ENCODE measurements around the gene CYTH4. TPM values are rescaled to one million over a fixed set of nuclear protein-coding genes. Genes with fewer than 3 reads are reported as not detected.
A peak's percentile ranks its signal among the peaks of the same experiment; 100 is the strongest.

CYTH4 gene
- total RNA-seq, 4 donors from 2014 or later = 3.3 to 15.1 (median 4.2) TPM

DNA sequence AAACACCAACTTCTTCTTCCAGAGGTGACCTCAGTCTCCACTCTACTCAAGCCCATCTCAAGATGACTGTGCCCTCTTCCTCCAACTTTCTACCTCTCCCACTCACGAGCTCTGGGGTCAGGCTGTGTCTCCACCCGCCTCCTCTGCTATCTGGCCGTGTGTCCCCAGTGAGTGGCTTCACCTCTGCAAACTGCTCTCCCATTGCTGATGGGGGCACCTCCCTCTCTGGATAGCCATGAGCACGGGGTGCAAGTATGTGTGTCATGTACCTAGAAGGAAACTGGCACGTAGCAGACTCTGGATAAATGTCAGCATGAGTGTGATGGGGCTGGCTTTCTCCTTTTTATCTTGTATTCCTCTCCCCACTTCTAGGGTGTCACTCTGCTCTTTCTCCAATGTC, 20.0 kb upstream of the CYTH4 start:
- DNase-seq = no peak
- Histone ChIP-seq H3K27me3 (no peaks in the 10 kb centered on the region), H3K4me1 (no peaks in the 10 kb centered on the region), H3K4me3 (replicated peaks in 1 of 3) (no peak overlapping the region), H3K27ac (no peak overlapping the region), H3K9me3 (no peaks in the 10 kb centered on the region), H3K36me3 (no peaks in the 10 kb centered on the region)
- whole genome bisulfite sequencing, 2 donors = 77% methylated on average over 5 of the region's 5 CpGs
- intact Hi-C loops (cut with DNase I) = no loop called here
- TF ChIP-seq, protein P1, sequence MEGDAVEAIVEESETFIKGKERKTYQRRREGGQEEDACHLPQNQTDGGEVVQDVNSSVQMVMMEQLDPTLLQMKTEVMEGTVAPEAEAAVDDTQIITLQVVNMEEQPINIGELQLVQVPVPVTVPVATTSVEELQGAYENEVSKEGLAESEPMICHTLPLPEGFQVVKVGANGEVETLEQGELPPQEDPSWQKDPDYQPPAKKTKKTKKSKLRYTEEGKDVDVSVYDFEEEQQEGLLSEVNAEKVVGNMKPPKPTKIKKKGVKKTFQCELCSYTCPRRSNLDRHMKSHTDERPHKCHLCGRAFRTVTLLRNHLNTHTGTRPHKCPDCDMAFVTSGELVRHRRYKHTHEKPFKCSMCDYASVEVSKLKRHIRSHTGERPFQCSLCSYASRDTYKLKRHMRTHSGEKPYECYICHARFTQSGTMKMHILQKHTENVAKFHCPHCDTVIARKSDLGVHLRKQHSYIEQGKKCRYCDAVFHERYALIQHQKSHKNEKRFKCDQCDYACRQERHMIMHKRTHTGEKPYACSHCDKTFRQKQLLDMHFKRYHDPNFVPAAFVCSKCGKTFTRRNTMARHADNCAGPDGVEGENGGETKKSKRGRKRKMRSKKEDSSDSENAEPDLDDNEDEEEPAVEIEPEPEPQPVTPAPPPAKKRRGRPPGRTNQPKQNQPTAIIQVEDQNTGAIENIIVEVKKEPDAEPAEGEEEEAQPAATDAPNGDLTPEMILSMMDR (IDR thresholded peaks at IDR 0.05) = no peak
- TF ChIP-seq POLR2A (IDR thresholded peaks at IDR 0.05) = no peak

DNA sequence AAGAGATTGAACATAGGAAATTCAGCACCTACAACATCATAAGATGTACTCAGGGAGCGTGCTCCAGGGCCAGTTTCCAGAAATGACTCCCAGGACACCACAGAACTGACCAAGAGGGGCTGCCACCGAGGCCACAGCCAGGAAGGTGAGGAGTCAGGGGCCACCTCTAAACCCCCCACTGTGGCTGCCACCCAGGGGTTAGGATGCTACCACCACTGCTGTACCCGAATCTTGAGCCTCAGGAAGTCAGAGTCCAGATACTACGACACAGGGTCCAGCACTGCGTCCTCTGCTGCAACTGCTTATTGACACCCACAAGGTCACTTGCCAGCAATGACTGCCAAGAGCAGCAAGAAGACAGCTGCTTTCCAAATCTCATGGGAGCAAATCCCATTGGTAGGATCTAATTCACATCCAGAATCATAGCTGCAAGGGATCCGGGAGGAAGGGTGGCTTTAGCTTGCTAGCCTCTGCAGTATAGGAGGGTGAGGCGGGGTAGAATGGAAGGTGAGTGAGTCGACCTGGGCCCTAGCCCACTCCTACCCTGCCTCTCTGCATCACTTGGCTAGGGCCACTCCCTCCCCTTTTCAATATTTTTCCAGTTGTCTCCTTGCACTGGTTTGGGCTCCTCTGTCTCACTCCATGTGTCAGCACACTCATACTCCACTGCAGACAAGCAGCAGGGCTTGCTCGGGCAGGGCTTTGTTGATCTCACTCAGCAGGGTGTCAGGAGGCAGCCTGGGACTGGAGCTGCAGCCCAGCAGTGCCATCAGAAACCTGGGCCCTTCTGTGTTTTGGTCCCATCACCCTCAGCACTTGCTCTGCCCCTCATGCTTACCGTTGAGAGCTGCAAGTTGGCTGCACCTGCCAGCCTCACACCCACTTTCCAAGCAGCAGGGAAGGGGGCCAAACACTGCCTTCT, 18.1 kb upstream of the CYTH4 start:
- no peak for TF ChIP-seq POLR2A (IDR thresholded peaks at IDR 0.05)
- TF ChIP-seq, protein P1 (IDR thresholded peaks at IDR 0.05) = no peak
- no peaks in the 10 kb centered on the region for H3K4me1 ChIP-seq
- intact Hi-C loops (cut with DNase I) = no loop called here
- no peaks in the 10 kb centered on the region for H3K9me3 ChIP-seq
- no peak overlapping the region for H3K27ac ChIP-seq
- WGBS, 2 donors = 85 to 87% methylated on average over 10 of the region's 10 CpGs
- no peaks in the 10 kb centered on the region for H3K27me3 ChIP-seq
- DNase-seq = no peak
- H3K4me3 ChIP-seq (replicated peaks in 1 of 3) = no peak overlapping the region
- no peaks in the 10 kb centered on the region for H3K36me3 ChIP-seq

DNA sequence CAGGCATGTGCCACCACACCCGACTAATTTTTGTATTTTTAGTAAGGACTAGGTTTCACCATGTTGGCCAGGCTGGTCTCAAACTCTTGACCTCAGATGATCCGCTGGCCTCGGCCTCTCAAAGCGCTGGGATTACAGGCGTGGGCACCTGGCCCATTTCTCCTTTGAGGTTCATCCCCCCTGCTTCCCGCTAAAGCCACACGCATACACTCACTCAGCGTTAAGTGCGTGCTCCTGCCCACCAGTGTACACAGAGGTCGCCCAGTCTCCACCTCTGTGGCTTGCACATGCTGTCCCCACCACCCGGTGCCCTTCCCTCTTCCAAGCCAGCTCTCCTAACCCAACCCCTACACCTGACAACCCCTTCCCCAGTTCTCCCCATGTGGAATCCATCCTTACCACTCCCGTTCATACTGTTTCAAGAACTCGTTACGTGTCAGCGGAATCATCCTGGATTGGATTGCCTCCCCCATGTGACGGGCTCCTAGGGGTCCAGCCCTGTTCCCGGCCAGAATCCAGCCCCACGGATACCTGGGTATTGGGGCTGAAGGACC, 15.7 kb upstream of the CYTH4 start:
- Histone ChIP-seq H3K27me3 (no peaks in the 10 kb centered on the region), H3K9me3 (no peaks in the 10 kb centered on the region), H3K4me3 (replicated peaks in 1 of 3) (no peak overlapping the region), H3K36me3 (no peaks in the 10 kb centered on the region), H3K4me1 (no peaks in the 10 kb centered on the region), H3K27ac (no peak overlapping the region)
- TF ChIP-seq, protein P1 (IDR thresholded peaks at IDR 0.05) = no peak
- TF ChIP-seq POLR2A (IDR thresholded peaks at IDR 0.05) = no peak
- WGBS, 2 donors = 36 to 43% methylated on average over 16 to 18 of the region's 18 CpGs
- no peak for DNase-seq
- intact Hi-C loops (cut with DNase I) = no loop called here

DNA sequence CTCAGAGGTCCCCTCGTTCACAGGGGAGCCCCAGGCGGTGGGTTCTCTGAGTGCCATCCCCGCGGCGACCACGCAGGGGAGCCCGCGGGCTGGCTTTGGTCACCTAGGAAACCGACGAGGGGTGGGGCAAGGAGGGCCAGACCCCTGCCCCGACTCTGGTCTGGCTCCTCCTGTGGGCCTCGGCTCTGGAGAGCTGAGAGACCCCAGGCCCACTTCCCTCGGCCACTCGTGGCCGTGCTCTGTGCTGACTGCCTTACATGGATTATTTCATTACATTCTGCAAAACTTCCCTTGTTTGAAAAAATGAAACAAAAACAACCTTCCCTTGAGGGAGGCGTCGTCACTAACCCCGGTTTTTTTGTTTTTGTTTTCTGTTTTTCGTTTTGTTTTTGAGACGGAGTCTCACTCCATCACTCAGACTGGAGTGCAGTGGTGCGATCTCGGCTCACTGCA, 15.1 kb upstream of the CYTH4 start:
- Histone ChIP-seq H3K9me3 (no peaks in the 10 kb centered on the region), H3K4me1 (no peaks in the 10 kb centered on the region), H3K27me3 (no peaks in the 10 kb centered on the region), H3K27ac (no peak overlapping the region), H3K4me3 (replicated peaks in 1 of 3) (peak overlapping the region in 1 of 3 donors; percentile 5), H3K36me3 (no peaks in the 10 kb centered on the region)
- peak; percentile 17 to 20 for DNase-seq
- 7 to 9% methylated on average over 12 to 22 of the region's 22 CpGs for WGBS, 2 donors
- TF ChIP-seq, protein P1 (IDR thresholded peaks at IDR 0.05) = peak in 4 of 6 experiments; percentile 42 to 74 (median 53)
- no peak for TF ChIP-seq POLR2A (IDR thresholded peaks at IDR 0.05)
- intact Hi-C loops (cut with DNase I) = no loop called here
